SU-DHL-6 (cell line): ENCODE data around the gene HOXD12.

ENCODE experiments used
- H2AFZ ChIP-seq: fragments of 200-600 bp; sonication (generic); 2 replicates; pipeline ENCODE4 v1.6.1; 2014; ENCODE audit warnings: low read depth, mild to moderate bottlenecking, moderate library complexity, mixed read lengths, antibody characterized with exemption, low read length; ENCODE audit not compliant: severe bottlenecking
- H3F3A ChIP-seq: fragments of 200-600 bp; shearing (Covaris generic); 2 replicates; pipeline ENCODE4 v1.6.0; 2016; ENCODE audit warnings: antibody characterized with exemption, mild to moderate bottlenecking; ENCODE audit not compliant: insufficient read depth
- H3K27ac ChIP-seq: fragments of 200-600 bp; sonication (generic); 2 replicates; pipeline ENCODE4 v1.5.1; 2016; ENCODE audit warnings: low read depth, mild to moderate bottlenecking, low read length, moderate library complexity, mixed read lengths
- H3K27me3 ChIP-seq: fragments of 200-600 bp; sonication (generic), shearing (Covaris generic); 2 replicates; pipeline ENCODE4 v1.6.0; 2014; ENCODE audit warnings: mild to moderate bottlenecking, low read length
- H3K36me3 ChIP-seq: fragments of 200-600 bp; sonication (generic); 2 replicates; pipeline ENCODE4 v1.6.1; 2014; ENCODE audit warnings: mild to moderate bottlenecking, low read length, mixed read lengths
- H3K4me2 ChIP-seq: fragments of 300-600, 200-600 bp; shearing (Covaris generic), sonication (generic); 2 replicates; pipeline ENCODE4 v1.6.0; 2014; ENCODE audit warnings: low read length, low read depth, mild to moderate bottlenecking; ENCODE audit not compliant: poor library complexity, severe bottlenecking
- H3K4me3 ChIP-seq: fragments of 200-600 bp; sonication (generic); 2 replicates; pipeline ENCODE4 v1.5.1; 2014; ENCODE audit warnings: antibody characterized with exemption, low read length, mild to moderate bottlenecking, mixed read lengths; ENCODE audit not compliant: insufficient read depth, poor library complexity, severe bottlenecking
- H3K79me2 ChIP-seq: fragments of 200-600 bp; sonication (generic); 2 replicates; pipeline ENCODE4 v1.6.1; 2014; ENCODE audit warnings: mild to moderate bottlenecking, low read length, moderate library complexity; ENCODE audit not compliant: insufficient read depth
- H3K9ac ChIP-seq: fragments of 200-600 bp; sonication (generic); 2 replicates; pipeline ENCODE4 v1.7.0; 2014; ENCODE audit warnings: mild to moderate bottlenecking, low read length
- H3K9me2 ChIP-seq: fragments of 200-600 bp; sonication (generic); replicated peaks from 2 replicates; pipeline ENCODE4 v1.6.1; 2014; ENCODE audit warnings: low read length; ENCODE audit not compliant: insufficient read depth
- H3K9me3 ChIP-seq: fragments of 200-600 bp; sonication (generic); 2 replicates; pipeline ENCODE4 v1.6.1; 2014; ENCODE audit warnings: low read length, mixed read lengths; ENCODE audit not compliant: insufficient read depth
- H4K20me1 ChIP-seq: fragments of 200-600 bp; sonication (generic); 2 replicates; pipeline ENCODE4 v1.6.1; 2014; ENCODE audit warnings: low read depth, mild to moderate bottlenecking, antibody characterized with exemption, low read length, moderate library complexity, mixed read lengths
- CTCF ChIP-seq: fragments of 200-600 bp; sonication (generic); IDR thresholded peaks from one replicate; pipeline ENCODE4 v1.5.1; 2017; ENCODE audit warnings: antibody characterized with exemption, mild to moderate bottlenecking, low read length, moderate library complexity; ENCODE audit not compliant: insufficient read depth, poor library complexity, severe bottlenecking
- EZH2phosphoT487 ChIP-seq: fragments of 200-600 bp; sonication (generic), shearing (Covaris generic); conservative IDR thresholded peaks from 2 replicates; pipeline ENCODE4 v1.6.1; 2018; ENCODE audit warnings: mild to moderate bottlenecking, antibody characterized with exemption, low read length, moderate library complexity, mixed read lengths

Gene HOXD12

GRCh38 chr2:176128982-176129796 is 29.6 kb downstream of the HOXD12 start, which contains the start of gene HOXD8:
HOXD8 (plus strand) TSS chr2:176129705; CDS start chr2:176130367, 662 bp downstream.
- no peak within 1 kb of the TSS for H3K9ac ChIP-seq
- no peak within 1 kb of the TSS for H2AFZ ChIP-seq
- TF ChIP-seq CTCF (no peak), EZH2phosphoT487 (no peak)
- no peaks in the 10 kb centered on the region for H4K20me1 ChIP-seq
- H3K27me3 ChIP-seq = no peaks in the 10 kb centered on the region
- H3K27ac ChIP-seq = no peak within 1 kb of the TSS
- H3F3A ChIP-seq = no peaks in the 10 kb centered on the region
- H3K9me3 ChIP-seq = no peaks in the 10 kb centered on the region
- no peaks in the 10 kb centered on the region for H3K9me2 ChIP-seq
- no peak within 1 kb of the TSS for H3K4me3 ChIP-seq
- H3K79me2 ChIP-seq = no peaks in the 10 kb centered on the region
- H3K36me3 ChIP-seq = no peaks in the 10 kb centered on the region
- no peak within 1 kb of the TSS for H3K4me2 ChIP-seq

- H3K79me2 ChIP-seq = no peaks in the 10 kb centered on the region
- no peak overlapping the region for H2AFZ ChIP-seq
- no peaks in the 10 kb centered on the region for H3K9me2 ChIP-seq
- no peaks in the 10 kb centered on the region for H3F3A ChIP-seq
- TF ChIP-seq EZH2phosphoT487 = no peak
- TF ChIP-seq CTCF = no peak
- no peak overlapping the region for H3K27ac ChIP-seq
- H3K4me3 ChIP-seq = no peak overlapping the region
- H3K9me3 ChIP-seq = no peaks in the 10 kb centered on the region
- no peaks in the 10 kb centered on the region for H3K36me3 ChIP-seq
- no peak overlapping the region for H3K4me2 ChIP-seq
- H4K20me1 ChIP-seq = no peaks in the 10 kb centered on the region
- H3K27me3 ChIP-seq = no peaks in the 10 kb centered on the region
- H3K9ac ChIP-seq = no peak overlapping the region
Measured at GRCh38 chr2:176129813-176130146, 30.2 kb downstream of the HOXD12 start.

- Histone ChIP-seq H3K27ac (no peak overlapping the region), H3K4me2 (no peak overlapping the region), H3K4me3 (no peak overlapping the region), H2AFZ (no peak overlapping the region), H4K20me1 (no peaks in the 10 kb centered on the region), H3K9ac (no peak overlapping the region), H3K9me2 (no peaks in the 10 kb centered on the region), H3K27me3 (no peaks in the 10 kb centered on the region), H3K79me2 (no peaks in the 10 kb centered on the region), H3K36me3 (no peaks in the 10 kb centered on the region), H3F3A (no peaks in the 10 kb centered on the region), H3K9me3 (no peaks in the 10 kb centered on the region)
- TF ChIP-seq CTCF (no peak), EZH2phosphoT487 (no peak)
Measured at GRCh38 chr2:176130147-176130956, 30.8 kb downstream of the HOXD12 start.
